GM19468 (cell line): ENCODE data around the gene RIN3.

Source experiments
- ATAC-seq: cut with Tn5 transposase; IDR thresholded peaks from one replicate; pipeline ENCODE4 v1.9.1; 2021; ENCODE audit warnings: mild to moderate bottlenecking, moderate library complexity, moderate number of reproducible peaks; ENCODE audit not compliant: unreplicated experiment; ENCODE audit errors: extremely low read depth

The RIN3 gene

GRCh38 chr14:92482621-92483319 is 30.8 kb upstream of the RIN3 start:
- no peak for ATAC-seq

- ATAC-seq = no peak
Measured at GRCh38 chr14:92484132-92484823, 29.3 kb upstream of the RIN3 start.

GRCh38 chr14:92486881-92487280 is 26.7 kb upstream of the RIN3 start:
- no peak for ATAC-seq

GRCh38 chr14:92487513-92488133 is 26.0 kb upstream of the RIN3 start:
- ATAC-seq = no peak

- no peak for ATAC-seq
Measured at GRCh38 chr14:92489394-92490238, 24.0 kb upstream of the RIN3 start.

- no peak for ATAC-seq
Measured at GRCh38 chr14:92490239-92490959, 23.2 kb upstream of the RIN3 start.

- no peak for ATAC-seq
Measured at GRCh38 chr14:92491782-92492181, 21.8 kb upstream of the RIN3 start.

GRCh38 chr14:92492258-92492657 is 21.3 kb upstream of the RIN3 start:
- no peak for ATAC-seq

- ATAC-seq = no peak
Measured at GRCh38 chr14:92493024-92493423, 20.6 kb upstream of the RIN3 start.

GRCh38 chr14:92493492-92493891 is 20.1 kb upstream of the RIN3 start:
- ATAC-seq = no peak

GRCh38 chr14:92494512-92494911 is 19.1 kb upstream of the RIN3 start:
- ATAC-seq = no peak

GRCh38 chr14:92495027-92495426 is 18.6 kb upstream of the RIN3 start:
- no peak for ATAC-seq

GRCh38 chr14:92496191-92496857 is 17.3 kb upstream of the RIN3 start:
- no peak for ATAC-seq

GRCh38 chr14:92497391-92497790 is 16.2 kb upstream of the RIN3 start:
- ATAC-seq = no peak

GRCh38 chr14:92499234-92499633 is 14.3 kb upstream of the RIN3 start:
- no peak for ATAC-seq

- no peak for ATAC-seq
Measured at GRCh38 chr14:92500491-92500941, 13.1 kb upstream of the RIN3 start.

- no peak for ATAC-seq
Measured at GRCh38 chr14:92501891-92502351, 11.7 kb upstream of the RIN3 start.

- ATAC-seq = no peak
Measured at GRCh38 chr14:92502541-92503286, 10.9 kb upstream of the RIN3 start.
